Peyer's patch (tissue), 4 donors: ENCODE measurements around the gene MCF2. TPM values are rescaled to one million over a fixed set of nuclear protein-coding genes. Genes with fewer than 3 reads are reported as not detected.

Source experiments
- DNase-seq, 3 donors: peaks; one replicate each; pipeline ENCODE4 v3.0.0-alpha.2; 2017 to 2019
- H3K27ac ChIP-seq, 4 donors: fragments of 200-600 bp; sonication (generic); one replicate each; pipeline ENCODE4 v1.5.1; 2016 to 2019
- H3K27me3 ChIP-seq, 2 donors: fragments of 200-600 bp; sonication (generic); one replicate each; pipeline ENCODE4 v1.5.1; 2019
- H3K36me3 ChIP-seq, 3 donors: fragments of 200-600 bp; sonication (generic); one replicate each; pipeline ENCODE4 v1.5.1; 2016 to 2019
- H3K4me1 ChIP-seq, 4 donors: fragments of 200-600 bp; sonication (generic); one replicate each; pipeline ENCODE4 v1.5.1; 2016 to 2019
- H3K4me3 ChIP-seq, 4 donors: fragments of 200-600 bp; sonication (generic); 1 replicate in 3 of 4; 2 replicates in 1 of 4; pipeline ENCODE4 v1.5.1; 2016 to 2019; ENCODE audit warnings: mild to moderate bottlenecking in 1 of 4
- H3K9me3 ChIP-seq, 4 donors: fragments of 200-600 bp; sonication (generic); one replicate each; pipeline ENCODE4 v1.5.1; 2016 to 2019; ENCODE audit warnings: mild to moderate bottlenecking in 1 of 4
- POLR2A ChIP-seq, 2 donors: fragments of 450-650 bp; IDR thresholded peaks; one replicate each; pipeline ENCODE4 v1.5.1; 2017; ENCODE audit warnings: antibody characterized with exemption in 2 of 2, mild to moderate bottlenecking in 2 of 2, moderate library complexity in 2 of 2
- total RNA-seq, 4 donors: library from RNA; depleted of rRNA; stranded (reverse); fragments of >200 nt; gene quantifications; one replicate each; pipeline ENCODE4 v1.1.0, GENCODE V29; 2016
- TF ChIP-seq, protein P1 (sequence below), 6 experiments: fragments of 450-650 bp in 4 of 6; fragments of 200-600 bp in 2 of 6; sonication (generic) in 1 of 6; IDR thresholded peaks; one replicate each; pipeline ENCODE4 v1.5.1; 2017 to 2019; ENCODE audit warnings: antibody characterized with exemption in 6 of 6, mild to moderate bottlenecking in 3 of 6, moderate library complexity in 1 of 6

The MCF2 gene
- total RNA-seq, 4 donors from 2014 or later: 2.5 TPM; not detected in 3

DNA sequence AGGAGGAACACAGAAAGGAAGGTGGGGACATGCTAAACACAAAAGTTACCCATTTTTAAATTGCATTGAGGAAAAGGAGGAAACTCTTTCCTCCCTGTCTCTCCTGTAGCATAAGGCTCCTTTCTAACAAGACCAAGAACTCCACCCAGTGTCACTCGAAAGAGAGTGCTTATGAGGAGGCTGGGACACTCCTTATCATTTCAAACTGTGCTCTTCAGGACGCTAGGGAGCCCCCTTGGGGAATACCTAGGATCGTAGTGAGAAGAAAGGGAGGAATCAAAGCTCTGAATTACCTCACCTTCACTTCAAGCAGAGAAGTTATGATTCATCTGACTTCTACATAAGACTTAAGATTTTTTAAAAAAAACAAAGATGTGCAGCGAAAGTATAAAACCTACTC is 111.9 kb downstream of the MCF2 start:
- TF ChIP-seq POLR2A (IDR thresholded peaks at IDR 0.05): no peak
- TF ChIP-seq, protein P1, sequence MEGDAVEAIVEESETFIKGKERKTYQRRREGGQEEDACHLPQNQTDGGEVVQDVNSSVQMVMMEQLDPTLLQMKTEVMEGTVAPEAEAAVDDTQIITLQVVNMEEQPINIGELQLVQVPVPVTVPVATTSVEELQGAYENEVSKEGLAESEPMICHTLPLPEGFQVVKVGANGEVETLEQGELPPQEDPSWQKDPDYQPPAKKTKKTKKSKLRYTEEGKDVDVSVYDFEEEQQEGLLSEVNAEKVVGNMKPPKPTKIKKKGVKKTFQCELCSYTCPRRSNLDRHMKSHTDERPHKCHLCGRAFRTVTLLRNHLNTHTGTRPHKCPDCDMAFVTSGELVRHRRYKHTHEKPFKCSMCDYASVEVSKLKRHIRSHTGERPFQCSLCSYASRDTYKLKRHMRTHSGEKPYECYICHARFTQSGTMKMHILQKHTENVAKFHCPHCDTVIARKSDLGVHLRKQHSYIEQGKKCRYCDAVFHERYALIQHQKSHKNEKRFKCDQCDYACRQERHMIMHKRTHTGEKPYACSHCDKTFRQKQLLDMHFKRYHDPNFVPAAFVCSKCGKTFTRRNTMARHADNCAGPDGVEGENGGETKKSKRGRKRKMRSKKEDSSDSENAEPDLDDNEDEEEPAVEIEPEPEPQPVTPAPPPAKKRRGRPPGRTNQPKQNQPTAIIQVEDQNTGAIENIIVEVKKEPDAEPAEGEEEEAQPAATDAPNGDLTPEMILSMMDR (IDR thresholded peaks at IDR 0.05): no peak
- no peaks in the 10 kb centered on the region for H3K27me3 ChIP-seq
- H3K4me1 ChIP-seq: no peaks in the 10 kb centered on the region
- no peak overlapping the region for H3K27ac ChIP-seq
- DNase-seq: no peak
- H3K9me3 ChIP-seq: no peaks in the 10 kb centered on the region
- no peaks in the 10 kb centered on the region for H3K36me3 ChIP-seq
- H3K4me3 ChIP-seq: no peak overlapping the region

DNA sequence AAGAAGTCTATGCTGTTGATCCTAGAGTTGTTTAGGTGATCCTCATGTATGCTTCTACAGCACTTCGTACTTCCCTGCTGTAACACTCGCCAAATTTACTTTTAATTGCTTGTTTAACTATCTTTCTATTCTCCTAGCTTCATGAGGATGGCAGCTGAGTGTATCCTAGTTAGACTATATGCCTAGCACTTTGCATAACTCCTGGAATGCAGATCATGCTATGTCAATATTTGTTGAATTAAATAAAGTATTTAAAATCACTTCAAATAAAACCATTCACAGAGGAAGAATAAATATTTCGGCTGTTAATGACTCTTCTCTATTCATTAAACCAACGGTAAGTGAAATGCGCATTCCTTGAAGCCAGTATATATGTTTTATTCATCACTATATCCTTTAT is 122.4 kb downstream of the MCF2 start:
- no peak overlapping the region for H3K4me3 ChIP-seq
- H3K9me3 ChIP-seq: no peaks in the 10 kb centered on the region
- H3K36me3 ChIP-seq: no peaks in the 10 kb centered on the region
- TF ChIP-seq, protein P1 (IDR thresholded peaks at IDR 0.05): no peak
- TF ChIP-seq POLR2A (IDR thresholded peaks at IDR 0.05): no peak
- no peak for DNase-seq
- no peaks in the 10 kb centered on the region for H3K4me1 ChIP-seq
- no peak overlapping the region for H3K27ac ChIP-seq
- H3K27me3 ChIP-seq: no peaks in the 10 kb centered on the region

DNA sequence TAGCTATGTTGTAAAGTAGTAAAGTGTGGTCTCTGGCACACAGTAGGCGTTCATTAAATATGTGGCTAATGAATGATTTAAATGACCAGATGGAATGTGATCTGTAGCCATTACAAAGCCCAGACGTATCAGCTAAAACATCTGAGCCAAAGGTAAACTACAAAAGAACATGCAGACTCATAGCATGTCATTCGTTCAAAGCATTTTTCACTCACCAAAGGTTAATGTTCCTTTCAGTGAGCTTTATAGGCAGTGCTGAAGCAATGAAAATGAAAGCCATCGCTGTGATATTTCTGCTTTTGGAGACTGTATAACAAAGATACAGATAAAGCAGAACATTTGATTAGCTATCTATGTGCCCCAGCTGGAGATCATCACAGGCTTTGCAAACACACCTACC is 126.9 kb downstream of the MCF2 start:
- TF ChIP-seq, protein P1 (IDR thresholded peaks at IDR 0.05): no peak
- TF ChIP-seq POLR2A (IDR thresholded peaks at IDR 0.05): no peak
- H3K27me3 ChIP-seq: no peaks in the 10 kb centered on the region
- no peaks in the 10 kb centered on the region for H3K4me1 ChIP-seq
- no peak overlapping the region for H3K27ac ChIP-seq
- no peak for DNase-seq
- H3K36me3 ChIP-seq: no peaks in the 10 kb centered on the region
- H3K4me3 ChIP-seq: no peak overlapping the region
- no peaks in the 10 kb centered on the region for H3K9me3 ChIP-seq

DNA sequence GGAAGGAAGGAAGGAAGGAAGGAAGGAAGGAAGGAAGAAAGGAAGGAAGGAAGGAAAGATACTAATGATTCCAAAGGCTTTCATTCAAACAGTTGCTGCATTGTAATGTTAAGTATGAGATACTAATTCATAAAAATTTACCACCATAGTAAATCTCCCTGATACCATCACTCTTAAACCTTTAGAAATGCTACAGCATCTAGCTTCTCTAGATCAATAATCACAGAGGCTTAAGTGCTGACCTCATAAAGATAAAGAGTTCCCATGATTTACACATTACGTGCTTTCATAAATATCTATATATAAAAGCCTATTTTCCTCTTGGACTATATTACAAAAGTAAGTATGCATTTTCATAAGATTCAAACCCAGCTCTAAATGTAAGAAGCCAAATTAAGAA is 141.0 kb downstream of the MCF2 start:
- Histone ChIP-seq H3K27ac (no peak overlapping the region), H3K4me3 (no peak overlapping the region), H3K4me1 (no peaks in the 10 kb centered on the region), H3K9me3 (no peaks in the 10 kb centered on the region), H3K27me3 (no peaks in the 10 kb centered on the region), H3K36me3 (no peaks in the 10 kb centered on the region)
- DNase-seq: no peak
- TF ChIP-seq, protein P1 (IDR thresholded peaks at IDR 0.05): no peak
- no peak for TF ChIP-seq POLR2A (IDR thresholded peaks at IDR 0.05)

DNA sequence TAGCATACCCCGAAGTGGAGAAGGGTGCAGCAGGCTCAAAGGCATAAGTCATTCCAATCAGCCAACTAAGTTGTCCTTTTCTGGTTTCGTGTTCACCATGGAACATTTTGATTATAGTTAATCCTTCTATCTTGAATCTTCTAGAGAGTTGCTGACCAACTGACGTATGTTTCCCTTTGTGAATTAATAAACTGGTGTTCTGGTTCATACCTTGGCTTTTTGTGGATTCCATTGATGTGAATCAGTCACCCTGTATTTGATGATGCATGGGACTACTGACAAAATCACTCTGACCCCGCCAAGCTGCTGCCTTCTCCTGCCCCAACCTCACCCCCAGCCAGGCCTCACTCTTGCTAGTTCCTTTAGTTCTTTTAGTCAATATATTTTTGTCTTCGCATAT is 144.7 kb downstream of the MCF2 start:
- TF ChIP-seq, protein P1 (IDR thresholded peaks at IDR 0.05): no peak
- TF ChIP-seq POLR2A (IDR thresholded peaks at IDR 0.05): no peak
- Histone ChIP-seq H3K9me3 (no peaks in the 10 kb centered on the region), H3K4me3 (no peak overlapping the region), H3K27ac (no peak overlapping the region), H3K27me3 (no peaks in the 10 kb centered on the region), H3K36me3 (no peaks in the 10 kb centered on the region), H3K4me1 (no peaks in the 10 kb centered on the region)
- DNase-seq: no peak

DNA sequence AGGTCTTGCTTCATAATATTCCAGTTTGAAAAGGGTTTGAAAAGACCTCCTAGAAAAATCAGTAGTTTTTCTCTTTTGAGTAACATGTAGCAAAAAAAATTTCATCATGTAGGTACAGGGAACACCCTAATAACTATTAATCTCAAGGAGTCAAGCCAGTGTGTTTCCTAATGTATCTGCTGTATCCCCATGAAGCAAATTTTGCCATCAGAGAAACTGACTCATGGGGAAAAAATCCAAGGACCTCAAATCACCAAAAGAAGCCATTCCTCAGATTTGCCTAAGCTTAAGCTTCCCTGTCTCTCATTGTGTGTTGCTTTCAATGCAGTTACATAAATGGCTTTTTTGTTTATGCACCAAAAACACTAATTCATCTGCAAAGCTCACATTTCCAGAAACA is 147.7 kb downstream of the MCF2 start:
- TF ChIP-seq, protein P1 (IDR thresholded peaks at IDR 0.05): no peak
- TF ChIP-seq POLR2A (IDR thresholded peaks at IDR 0.05): no peak
- Histone ChIP-seq H3K27ac (no peak overlapping the region), H3K27me3 (no peaks in the 10 kb centered on the region), H3K36me3 (no peaks in the 10 kb centered on the region), H3K9me3 (no peaks in the 10 kb centered on the region), H3K4me3 (no peak overlapping the region), H3K4me1 (no peaks in the 10 kb centered on the region)
- no peak for DNase-seq
